GM19023 (cell line): Measurements from ENCODE around the gene S1PR2.
"Not testable (repeated sequence)": the region's sequence is repeated elsewhere in the genome, so short reads cannot be mapped to it uniquely, and the experiment has no call there.

Experiments
- ATAC-seq: cut with Tn5 transposase; IDR thresholded peaks from one replicate; pipeline ENCODE4 v1.9.1; 2021; ENCODE audit warnings: mild to moderate bottlenecking, moderate library complexity; ENCODE audit not compliant: unreplicated experiment

The S1PR2 gene

GRCh38 chr19:10254244-10254643, 23.1 kb upstream of the S1PR2 start:
- no peak for ATAC-seq

- no peak for ATAC-seq
Measured at GRCh38 chr19:10252707-10253106, 21.6 kb upstream of the S1PR2 start.

GRCh38 chr19:10251792-10252694, 20.9 kb upstream of the S1PR2 start, which contains the start of gene MRPL4:
Gene MRPL4, plus strand, starts transcription at chr19:10252214. Its CDS starts 40 bp downstream, at chr19:10252254.
- peak; percentile 91 for ATAC-seq

- no peak for ATAC-seq
Measured at GRCh38 chr19:10246511-10246910, 15.4 kb upstream of the S1PR2 start.

- no peak for ATAC-seq
Measured at GRCh38 chr19:10245189-10245939, 14.2 kb upstream of the S1PR2 start.

GRCh38 chr19:10243606-10244005, 12.5 kb upstream of the S1PR2 start:
- no peak for ATAC-seq

- ATAC-seq: not testable (repeated sequence)
Measured at GRCh38 chr19:10241826-10242449, 10.8 kb upstream of the S1PR2 start.

GRCh38 chr19:10238172-10238783, 7.1 kb upstream of the S1PR2 start:
- no peak for ATAC-seq

GRCh38 chr19:10237702-10238101, 6.6 kb upstream of the S1PR2 start:
- no peak for ATAC-seq

GRCh38 chr19:10235409-10235808, 4.3 kb upstream of the S1PR2 start:
- ATAC-seq: not testable (repeated sequence)

GRCh38 chr19:10235003-10235402, 3.9 kb upstream of the S1PR2 start:
- ATAC-seq: no peak

- no peak for ATAC-seq
Measured at GRCh38 chr19:10233946-10234345, 2.8 kb upstream of the S1PR2 start.

- no peak for ATAC-seq
Measured at GRCh38 chr19:10231612-10232228, 589 bp upstream of the S1PR2 start.

GRCh38 chr19:10230173-10230860, 814 bp downstream of the S1PR2 start:
- peak; percentile 23 for ATAC-seq

GRCh38 chr19:10228920-10229319, 2.2 kb downstream of the S1PR2 start:
- no peak for ATAC-seq

- no peak for ATAC-seq
Measured at GRCh38 chr19:10228393-10228792, 2.7 kb downstream of the S1PR2 start.

- no peak for ATAC-seq
Measured at GRCh38 chr19:10227026-10227971, 3.8 kb downstream of the S1PR2 start.

- no peak for ATAC-seq
Measured at GRCh38 chr19:10226376-10227025, 4.6 kb downstream of the S1PR2 start.
